ENCODE data around the gene ADK.

DNA sequence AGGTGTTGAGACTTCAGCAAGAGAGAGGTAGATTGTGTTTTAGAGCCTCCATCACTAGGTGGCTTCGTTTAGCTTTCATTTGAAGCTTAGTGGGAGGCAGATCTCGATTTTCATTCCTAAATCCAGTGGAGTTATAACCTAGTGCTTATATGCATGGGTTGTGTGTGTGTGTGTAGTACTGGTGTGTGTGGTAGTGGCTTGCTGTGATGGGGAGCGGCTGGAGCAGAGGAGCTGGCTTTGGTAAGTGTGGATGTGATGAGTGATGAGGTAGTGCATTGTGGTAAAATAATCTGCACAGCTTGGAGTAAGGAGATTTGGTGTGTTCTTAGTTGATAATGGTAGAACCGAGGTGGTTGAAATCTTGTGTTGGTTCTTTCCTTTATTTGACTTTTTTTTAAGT lies 43.6 kb upstream of the ADK start:
- TF ChIP-seq CTCF (IDR thresholded peaks at IDR 0.05 in 8 of 11, conservative IDR thresholded peaks at IDR 0.05 in 3 of 11) (no peak), POLR2A (IDR thresholded peaks at IDR 0.05) (no peak)
